Stimulated activated naive CD8-positive, alpha-beta T cell treated with anti-CD3 and anti-CD28 coated beads, Interleukin-15, amount 100 ng/mL, for 72 hours (primary cell): Measurements from ENCODE around the gene IL37.
"Not testable (repeated sequence)": the region's sequence is repeated elsewhere in the genome, so short reads cannot be mapped to it uniquely, and the experiment has no call there.

Source experiments
- ATAC-seq: fragments of 150-1000 bp; cut with Tn5 transposase; 2 replicates; pipeline ENCODE4 v1.10.0; 2021; ENCODE audit warnings: mild to moderate bottlenecking, moderate library complexity
- DNase-seq, 2 donors: peaks; one replicate each; pipeline ENCODE4 v3.0.0; 2021 to 2022
- H3K27ac Mint-ChIP-seq, 2 donors: one replicate each; pipeline ENCODE4 v1.8.0; 2022; ENCODE audit warnings: mild to moderate bottlenecking in 2 of 2, mixed read lengths in 2 of 2, moderate library complexity in 2 of 2
- H3K27me3 Mint-ChIP-seq: one replicate; pipeline ENCODE4 v1.8.0; 2022; ENCODE audit warnings: mixed read lengths
- H3K4me1 Mint-ChIP-seq: one replicate; pipeline ENCODE4 v1.8.0; 2022; ENCODE audit warnings: mild to moderate bottlenecking, mixed read lengths
- H3K4me3 Mint-ChIP-seq, 2 donors: one replicate each; pipeline ENCODE4 v1.8.0; 2022; ENCODE audit warnings: mild to moderate bottlenecking in 2 of 2, mixed read lengths in 2 of 2, moderate library complexity in 1 of 2
- H3K9me3 Mint-ChIP-seq, 2 donors: one replicate each; pipeline ENCODE4 v1.8.0; 2022; ENCODE audit warnings: mixed read lengths in 2 of 2

IL37 gene

GRCh38 chr2:112883669-112884068 lies 27.3 kb upstream of the IL37 start:
- no peaks in the 10 kb centered on the region for H3K9me3 Mint-ChIP-seq
- H3K4me1 Mint-ChIP-seq = peaks cover 39% of the 10 kb centered on the region
- no peaks in the 10 kb centered on the region for H3K27me3 Mint-ChIP-seq
- no peak overlapping the region for H3K4me3 Mint-ChIP-seq
- ATAC-seq (no peak), DNase-seq (no peak)
- H3K27ac Mint-ChIP-seq = peak overlapping the region in 1 of 2 donors; percentile 65

GRCh38 chr2:112884869-112885505 lies 26.0 kb upstream of the IL37 start:
- peak; percentile 85 for ATAC-seq
- peaks cover 29% of the 10 kb centered on the region for H3K4me1 Mint-ChIP-seq
- no peak overlapping the region for H3K27ac Mint-ChIP-seq
- H3K9me3 Mint-ChIP-seq = no peaks in the 10 kb centered on the region
- H3K27me3 Mint-ChIP-seq = no peaks in the 10 kb centered on the region
- peak; percentile 69 to 72 for DNase-seq
- H3K4me3 Mint-ChIP-seq = no peak overlapping the region

GRCh38 chr2:112885506-112885902 lies 25.5 kb upstream of the IL37 start:
- H3K27ac Mint-ChIP-seq = no peak overlapping the region
- H3K4me1 Mint-ChIP-seq = peaks cover 24% of the 10 kb centered on the region
- DNase-seq (no peak), ATAC-seq (no peak)
- no peak overlapping the region for H3K4me3 Mint-ChIP-seq
- no peaks in the 10 kb centered on the region for H3K27me3 Mint-ChIP-seq
- no peaks in the 10 kb centered on the region for H3K9me3 Mint-ChIP-seq

- Mint-ChIP-seq H3K27me3 (no peaks in the 10 kb centered on the region), H3K27ac (peak overlapping the region in 1 of 2 donors; percentile 6), H3K4me3 (no peak overlapping the region), H3K4me1 (peaks cover 16% of the 10 kb centered on the region), H3K9me3 (no peaks in the 10 kb centered on the region)
- DNase-seq = no peak
- no peak for ATAC-seq
Measured at GRCh38 chr2:112886291-112886690, 24.7 kb upstream of the IL37 start.

- H3K4me1 Mint-ChIP-seq = peaks cover 11% of the 10 kb centered on the region
- H3K27me3 Mint-ChIP-seq = no peaks in the 10 kb centered on the region
- ATAC-seq = no peak
- no peaks in the 10 kb centered on the region for H3K9me3 Mint-ChIP-seq
- no peak for DNase-seq
- no peak overlapping the region for H3K27ac Mint-ChIP-seq
- no peak overlapping the region for H3K4me3 Mint-ChIP-seq
Measured at GRCh38 chr2:112887964-112888749, 22.8 kb upstream of the IL37 start.

- ATAC-seq (no peak), DNase-seq (no peak)
- Mint-ChIP-seq H3K27me3 (no peaks in the 10 kb centered on the region), H3K4me3 (no peak overlapping the region), H3K4me1 (peaks cover 5% of the 10 kb centered on the region), H3K27ac (no peak overlapping the region), H3K9me3 (no peaks in the 10 kb centered on the region)
Measured at GRCh38 chr2:112889976-112890375, 21.0 kb upstream of the IL37 start.

- no peak overlapping the region for H3K4me3 Mint-ChIP-seq
- H3K9me3 Mint-ChIP-seq = no peaks in the 10 kb centered on the region
- DNase-seq (no peak), ATAC-seq (no peak)
- no peaks in the 10 kb centered on the region for H3K4me1 Mint-ChIP-seq
- H3K27me3 Mint-ChIP-seq = no peaks in the 10 kb centered on the region
- no peak overlapping the region for H3K27ac Mint-ChIP-seq
Measured at GRCh38 chr2:112891385-112891831, 19.6 kb upstream of the IL37 start.

- no peaks in the 10 kb centered on the region for H3K9me3 Mint-ChIP-seq
- no peak for ATAC-seq
- no peaks in the 10 kb centered on the region for H3K27me3 Mint-ChIP-seq
- no peak overlapping the region for H3K27ac Mint-ChIP-seq
- no peak for DNase-seq
- H3K4me1 Mint-ChIP-seq = no peaks in the 10 kb centered on the region
- no peak overlapping the region for H3K4me3 Mint-ChIP-seq
Measured at GRCh38 chr2:112893752-112894151, 17.2 kb upstream of the IL37 start.

GRCh38 chr2:112896909-112897623 lies 13.9 kb upstream of the IL37 start:
- H3K27me3 Mint-ChIP-seq = peaks cover 14% of the 10 kb centered on the region
- H3K4me3 Mint-ChIP-seq = no peak overlapping the region
- H3K27ac Mint-ChIP-seq = no peak overlapping the region
- no peaks in the 10 kb centered on the region for H3K9me3 Mint-ChIP-seq
- no peaks in the 10 kb centered on the region for H3K4me1 Mint-ChIP-seq
- ATAC-seq = no peak
- no peak for DNase-seq

- Mint-ChIP-seq H3K27me3 (peaks cover 14% of the 10 kb centered on the region), H3K27ac (no peak overlapping the region), H3K9me3 (no peaks in the 10 kb centered on the region), H3K4me3 (no peak overlapping the region), H3K4me1 (no peaks in the 10 kb centered on the region)
- no peak for ATAC-seq
- no peak for DNase-seq
Measured at GRCh38 chr2:112897624-112897978, 13.4 kb upstream of the IL37 start.

- ATAC-seq, H3K27ac Mint-ChIP-seq, H3K4me3 Mint-ChIP-seq, DNase-seq, H3K4me1 Mint-ChIP-seq, H3K9me3 Mint-ChIP-seq: not testable (repeated sequence)
- H3K27me3 Mint-ChIP-seq = peaks cover 14% of the 10 kb centered on the region
Measured at GRCh38 chr2:112901431-112902065, 9.4 kb upstream of the IL37 start.

GRCh38 chr2:112902816-112903215 lies 8.1 kb upstream of the IL37 start:
- DNase-seq = no peak
- no peaks in the 10 kb centered on the region for H3K4me1 Mint-ChIP-seq
- H3K27me3 Mint-ChIP-seq = peaks cover 14% of the 10 kb centered on the region
- H3K9me3 Mint-ChIP-seq = no peaks in the 10 kb centered on the region
- ATAC-seq = no peak
- no peak overlapping the region for H3K27ac Mint-ChIP-seq
- no peak overlapping the region for H3K4me3 Mint-ChIP-seq

- Mint-ChIP-seq H3K4me1 (no peaks in the 10 kb centered on the region), H3K27me3 (peaks cover 12% of the 10 kb centered on the region), H3K9me3 (peaks cover 0 to 5% of the 10 kb centered on the region in 2 donors), H3K27ac (no peak overlapping the region), H3K4me3 (no peak overlapping the region)
- no peak for ATAC-seq
- DNase-seq = no peak
Measured at GRCh38 chr2:112904883-112905282, 6.1 kb upstream of the IL37 start.

GRCh38 chr2:112906276-112906675 lies 4.7 kb upstream of the IL37 start:
- ATAC-seq = no peak
- Mint-ChIP-seq H3K9me3 (peaks cover 0 to 5% of the 10 kb centered on the region in 2 donors), H3K4me3 (no peak overlapping the region), H3K27me3 (no peaks in the 10 kb centered on the region), H3K4me1 (no peaks in the 10 kb centered on the region), H3K27ac (no peak overlapping the region)
- DNase-seq = no peak

- ATAC-seq = no peak
- no peak overlapping the region for H3K4me3 Mint-ChIP-seq
Measured at GRCh38 chr2:112907001-112907949, 3.7 kb upstream of the IL37 start.

More at GRCh38 chr2:112907001-112907949, 3.7 kb upstream of the IL37 start:
- Mint-ChIP-seq H3K9me3 (peaks cover 0 to 5% of the 10 kb centered on the region in 2 donors), H3K27me3 (no peaks in the 10 kb centered on the region), H3K27ac (peak overlapping the region in 1 of 2 donors; percentile 83), H3K4me1 (no peaks in the 10 kb centered on the region)
- DNase-seq = no peak
